ENCODE measurements around the gene PRKCD.

PRKCD gene

GRCh38 chr3:53196575-53197407, 35.8 kb downstream of the PRKCD start:
- no peak overlapping the region for H3K4me3 ChIP-seq (ENCODE audit: low read depth, low read length)
- DNase-seq (ENCODE audit: low read depth): no peak
- TF ChIP-seq CTCF (IDR thresholded peaks at IDR 0.05; ENCODE audit: control insufficient read depth, extremely low read depth, insufficient read depth): no peak

- H3K4me3 ChIP-seq (ENCODE audit: low read depth, low read length): no peak overlapping the region
- no peak for DNase-seq (ENCODE audit: low read depth)
- TF ChIP-seq CTCF (IDR thresholded peaks at IDR 0.05; ENCODE audit: control insufficient read depth, extremely low read depth, insufficient read depth): no peak
These were observed 37.4 kb downstream of the PRKCD start for GRCh38 chr3:53198256-53198977.

DNA sequence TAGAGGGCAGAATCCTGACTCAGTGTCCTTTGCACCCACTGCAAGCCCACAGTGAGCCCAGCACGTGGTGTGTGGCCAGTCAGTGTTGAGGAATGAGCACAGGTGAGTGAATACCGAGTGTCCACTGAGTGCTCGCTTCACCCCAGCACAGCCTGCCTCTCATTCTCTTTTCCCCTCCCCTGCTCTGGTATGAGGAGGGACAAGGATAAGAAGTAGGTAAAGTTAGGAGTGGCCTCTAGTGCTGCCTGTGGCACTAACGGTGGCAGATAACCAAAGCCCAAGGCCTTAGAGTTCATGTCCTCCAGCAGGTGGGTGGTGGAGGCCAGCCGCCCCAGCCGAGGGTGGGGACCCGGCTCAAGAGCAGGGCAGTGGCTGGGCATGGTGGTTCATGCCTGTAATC, 38.0 kb downstream of the PRKCD start:
- DNase-seq (ENCODE audit: low read depth): no peak
- no peak overlapping the region for H3K4me3 ChIP-seq (ENCODE audit: low read depth, low read length)
- no peak for TF ChIP-seq CTCF (IDR thresholded peaks at IDR 0.05; ENCODE audit: control insufficient read depth, extremely low read depth, insufficient read depth)

DNA sequence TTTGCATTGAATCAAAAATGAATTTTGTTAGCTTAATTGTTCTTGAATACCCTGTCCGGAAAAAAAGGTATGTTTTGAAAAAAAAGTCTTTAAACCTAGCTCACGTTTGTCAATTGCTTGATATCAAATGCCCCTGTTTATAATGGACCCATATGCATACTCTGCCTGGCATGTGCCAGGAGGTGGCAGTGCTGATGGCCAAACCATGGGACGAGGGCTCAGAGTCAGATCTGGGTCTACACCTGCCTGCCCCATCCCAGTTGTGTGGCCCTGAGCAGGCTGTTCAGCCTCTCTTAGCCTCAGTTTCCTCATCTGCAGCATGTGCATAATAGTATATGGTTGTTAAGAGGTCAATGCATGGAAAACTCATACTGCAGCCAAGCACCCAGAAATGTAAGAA, 38.8 kb downstream of the PRKCD start:
- no peak overlapping the region for H3K4me3 ChIP-seq (ENCODE audit: low read depth, low read length)
- peak; percentile 24; the same call in 1 of the 2 replicates for TF ChIP-seq CTCF (IDR thresholded peaks at IDR 0.05; ENCODE audit: control insufficient read depth, extremely low read depth, insufficient read depth)
- no peak for DNase-seq (ENCODE audit: low read depth)

GRCh38 chr3:53200501-53201498, 39.8 kb downstream of the PRKCD start:
- no peak for TF ChIP-seq CTCF (IDR thresholded peaks at IDR 0.05; ENCODE audit: control insufficient read depth, extremely low read depth, insufficient read depth)
- no peak overlapping the region for H3K4me3 ChIP-seq (ENCODE audit: low read depth, low read length)
- DNase-seq (ENCODE audit: low read depth): no peak

GRCh38 chr3:53202331-53203015, 41.5 kb downstream of the PRKCD start:
- no peak for TF ChIP-seq CTCF (IDR thresholded peaks at IDR 0.05; ENCODE audit: control insufficient read depth, extremely low read depth, insufficient read depth)
- no peak overlapping the region for H3K4me3 ChIP-seq (ENCODE audit: low read depth, low read length)
- no peak for DNase-seq (ENCODE audit: low read depth)
